ENCODE measurements around the gene SMAD3.
A peak's percentile ranks its signal among the peaks of the same experiment; 100 is the strongest.

Gene SMAD3

GRCh38 chr15:67172172-67172571 is 106.8 kb downstream of the SMAD3 start:
- no peak for TF ChIP-seq CTCF (IDR thresholded peaks at IDR 0.05; ENCODE audit: low read depth, low read length)
- DNase-seq (ENCODE audit: extremely low read depth, low read depth), result no peak

- TF ChIP-seq CTCF (IDR thresholded peaks at IDR 0.05; ENCODE audit: low read depth, low read length), result no peak
- DNase-seq (ENCODE audit: extremely low read depth, low read depth), result no peak
These were observed 107.6 kb downstream of the SMAD3 start for GRCh38 chr15:67173005-67173404.

GRCh38 chr15:67173786-67174185 is 108.4 kb downstream of the SMAD3 start:
- TF ChIP-seq CTCF (IDR thresholded peaks at IDR 0.05; ENCODE audit: low read depth, low read length), result no peak
- DNase-seq (ENCODE audit: extremely low read depth, low read depth), result no peak

- no peak for TF ChIP-seq CTCF (IDR thresholded peaks at IDR 0.05; ENCODE audit: low read depth, low read length)
- no peak for DNase-seq (ENCODE audit: extremely low read depth, low read depth)
These were observed 109.0 kb downstream of the SMAD3 start for GRCh38 chr15:67174446-67174845.

- TF ChIP-seq CTCF (IDR thresholded peaks at IDR 0.05; ENCODE audit: low read depth, low read length), result no peak
- no peak for DNase-seq (ENCODE audit: extremely low read depth, low read depth)
These were observed 109.6 kb downstream of the SMAD3 start for GRCh38 chr15:67174864-67175573.

- TF ChIP-seq CTCF (IDR thresholded peaks at IDR 0.05; ENCODE audit: low read depth, low read length), result no peak
- DNase-seq (ENCODE audit: extremely low read depth, low read depth), result peak; percentile 52
These were observed 110.3 kb downstream of the SMAD3 start for GRCh38 chr15:67175643-67176071.

GRCh38 chr15:67176195-67176971 is 111.0 kb downstream of the SMAD3 start:
- TF ChIP-seq CTCF (IDR thresholded peaks at IDR 0.05; ENCODE audit: low read depth, low read length), result no peak
- no peak for DNase-seq (ENCODE audit: extremely low read depth, low read depth)

Data from AG09319 (cell line).